Kidney (tissue), 14 donors: Measurements from ENCODE around the gene SH3PXD2A. TPM values are rescaled to one million over a fixed set of nuclear protein-coding genes. Genes with fewer than 3 reads are reported as not detected.

Experiments used
- DNase-seq, 5 donors: peaks; one replicate each; pipeline ENCODE4 v3.0.0-alpha.2; 2013 to 2020
- FAIRE-seq: peaks from 2 replicates; lab custom pipeline; 2012; peaks lifted over from hg19 to GRCh38; lab: Jason Lieb, UNC
- H3K27ac ChIP-seq, 2 donors: one replicate each; pipeline ENCODE4 v1.7.0; 2013; ENCODE audit warnings: low read depth in 2 of 2, low read length in 2 of 2, inconsistent platforms in 1 of 2
- H3K27me3 ChIP-seq: one replicate; pipeline ENCODE4 v1.7.1; 2013; ENCODE audit warnings: low read length, inconsistent platforms; ENCODE audit not compliant: control insufficient read depth, insufficient read depth
- H3K36me3 ChIP-seq, 3 donors: one replicate each; pipeline versions ENCODE4 v1.7.0 to v1.7.1; 2013; ENCODE audit warnings: low read length in 3 of 3, control low read depth in 1 of 3, inconsistent platforms in 1 of 3; ENCODE audit not compliant: insufficient read depth in 3 of 3, control insufficient read depth in 2 of 3
- H3K4me1 ChIP-seq, 3 donors: one replicate each; pipeline versions ENCODE4 v1.7.0 to v1.7.1; 2013; ENCODE audit warnings: low read length in 3 of 3, inconsistent platforms in 1 of 3, low read depth in 1 of 3; ENCODE audit not compliant: control insufficient read depth in 2 of 3, insufficient read depth in 2 of 3
- H3K4me3 ChIP-seq, 3 donors: one replicate each; pipeline versions ENCODE4 v1.7.0 to v1.8.1; 2013; ENCODE audit warnings: low read length in 3 of 3, control low read depth in 1 of 3, inconsistent platforms in 1 of 3
- H3K9ac ChIP-seq, 3 donors: one replicate each; pipeline versions ENCODE4 v1.7.0 to v1.7.1; 2013; ENCODE audit warnings: low read length in 3 of 3, control low read depth in 1 of 3, inconsistent platforms in 1 of 3
- H3K9me3 ChIP-seq, 3 donors: one replicate each; pipeline versions ENCODE4 v1.7.0 to v1.7.1; 2013; ENCODE audit warnings: low read length in 3 of 3, control low read depth in 1 of 3, inconsistent platforms in 1 of 3; ENCODE audit not compliant: control insufficient read depth in 2 of 3, insufficient read depth in 1 of 3
- intact Hi-C: fragments of 100-400 bp; cut with DNase I; formaldehyde crosslinking; loops from one replicate; pipeline ENCODE4 v1.11.1; 2022
- polyA plus RNA-seq: library from polyadenylated mRNA; stranded (reverse); fragments of 350-450 nt; fragmentation: Illumina TruSeq; extraction: RNeasy Lipid Tissue Mini Kit (QIAGEN cat#74804); gene quantifications from one replicate; pipeline ENCODE4 v1.2.3, GENCODE V29; 2014; ENCODE audit warnings: low read depth, low replicate concordance; ENCODE audit not compliant: insufficient read depth
- total RNA-seq: library from RNA; stranded (reverse); fragmentation: NEBNext Ultra II Directional; extraction: Animal tissue kit (Norgen Biotek cat#: 25700); gene quantifications from one replicate; pipeline ENCODE4 v1.2.1, GENCODE V29; 2021
- TF ChIP-seq, protein P1 (sequence below): IDR thresholded peaks from 3 replicates; pipeline ENCODE4 v1.5.1; 2012; ENCODE audit warnings: mild to moderate bottlenecking, moderate library complexity, borderline replicate concordance; ENCODE audit not compliant: insufficient read depth; ENCODE audit errors: extremely low read depth
- donor health status: control.
- donor health status: control.
- donor health status: control.
- donor health status: control.
- donor health status: control.
- donor health status: DM: yes; HTN: yes; CAD: no.
- donor health status: Normal renal cell carcinoma (clear cell type).

The SH3PXD2A gene
- total and polyA plus RNA-seq, 2 donors from 2014 or later: 2.4 to 20.1 TPM

DNA sequence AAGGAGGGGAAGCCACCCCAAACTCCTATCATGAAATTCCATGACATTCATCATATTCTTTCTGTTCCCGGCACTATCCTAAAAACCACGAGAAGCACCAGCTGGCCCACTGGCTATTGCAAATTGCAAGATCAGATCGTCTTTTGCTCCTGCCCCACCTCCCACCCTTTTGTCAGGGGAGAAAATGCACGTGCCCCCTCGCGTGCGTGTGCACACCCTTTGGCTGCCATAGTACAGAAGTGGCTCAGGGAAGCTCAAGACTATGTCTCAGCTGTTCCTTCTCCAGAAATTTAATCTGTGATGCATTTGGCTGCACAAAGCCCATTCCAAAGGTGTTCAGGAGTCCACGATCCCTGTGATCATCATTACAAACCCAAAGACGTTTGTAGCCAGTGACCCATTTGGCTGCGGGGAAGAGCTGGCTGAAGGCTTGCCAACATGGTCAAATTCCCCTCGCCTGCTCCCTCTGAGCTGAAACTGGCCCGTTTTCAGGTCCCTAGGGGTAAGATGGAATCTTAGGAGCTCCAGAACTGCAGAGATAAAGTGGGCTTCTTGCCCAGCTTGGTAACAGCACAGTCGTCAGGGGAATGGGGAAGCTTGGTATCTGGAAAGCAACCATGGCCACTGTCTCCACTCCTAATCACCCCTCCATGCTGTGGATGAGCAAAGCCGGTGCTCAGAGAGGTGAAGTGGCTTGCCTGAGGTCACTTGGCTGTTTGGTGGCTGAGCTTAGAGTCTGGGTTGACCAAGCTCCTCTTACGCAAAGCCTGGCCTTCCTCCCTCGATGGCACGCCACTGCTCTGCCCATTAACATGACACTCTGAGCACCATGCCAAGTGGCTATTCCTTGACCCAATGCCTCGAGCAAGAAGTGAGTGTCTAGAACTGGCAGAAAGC is 206.5 kb downstream of the SH3PXD2A start:
- FAIRE-seq (no peak), DNase-seq (no peak)
- Histone ChIP-seq H3K36me3 (peaks cover 0 to 3% (median 0%) of the 10 kb centered on the region in 3 donors), H3K4me3 (no peak overlapping the region), H3K27me3 (no peaks in the 10 kb centered on the region), H3K9ac (no peak overlapping the region), H3K27ac (peak overlapping the region; percentile 8 to 60), H3K4me1 (peaks cover 0 to 41% (median 27%) of the 10 kb centered on the region in 3 donors), H3K9me3 (no peaks in the 10 kb centered on the region)
- intact Hi-C loops: no loop called here
- TF ChIP-seq, protein P1, sequence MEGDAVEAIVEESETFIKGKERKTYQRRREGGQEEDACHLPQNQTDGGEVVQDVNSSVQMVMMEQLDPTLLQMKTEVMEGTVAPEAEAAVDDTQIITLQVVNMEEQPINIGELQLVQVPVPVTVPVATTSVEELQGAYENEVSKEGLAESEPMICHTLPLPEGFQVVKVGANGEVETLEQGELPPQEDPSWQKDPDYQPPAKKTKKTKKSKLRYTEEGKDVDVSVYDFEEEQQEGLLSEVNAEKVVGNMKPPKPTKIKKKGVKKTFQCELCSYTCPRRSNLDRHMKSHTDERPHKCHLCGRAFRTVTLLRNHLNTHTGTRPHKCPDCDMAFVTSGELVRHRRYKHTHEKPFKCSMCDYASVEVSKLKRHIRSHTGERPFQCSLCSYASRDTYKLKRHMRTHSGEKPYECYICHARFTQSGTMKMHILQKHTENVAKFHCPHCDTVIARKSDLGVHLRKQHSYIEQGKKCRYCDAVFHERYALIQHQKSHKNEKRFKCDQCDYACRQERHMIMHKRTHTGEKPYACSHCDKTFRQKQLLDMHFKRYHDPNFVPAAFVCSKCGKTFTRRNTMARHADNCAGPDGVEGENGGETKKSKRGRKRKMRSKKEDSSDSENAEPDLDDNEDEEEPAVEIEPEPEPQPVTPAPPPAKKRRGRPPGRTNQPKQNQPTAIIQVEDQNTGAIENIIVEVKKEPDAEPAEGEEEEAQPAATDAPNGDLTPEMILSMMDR: no peak

DNA sequence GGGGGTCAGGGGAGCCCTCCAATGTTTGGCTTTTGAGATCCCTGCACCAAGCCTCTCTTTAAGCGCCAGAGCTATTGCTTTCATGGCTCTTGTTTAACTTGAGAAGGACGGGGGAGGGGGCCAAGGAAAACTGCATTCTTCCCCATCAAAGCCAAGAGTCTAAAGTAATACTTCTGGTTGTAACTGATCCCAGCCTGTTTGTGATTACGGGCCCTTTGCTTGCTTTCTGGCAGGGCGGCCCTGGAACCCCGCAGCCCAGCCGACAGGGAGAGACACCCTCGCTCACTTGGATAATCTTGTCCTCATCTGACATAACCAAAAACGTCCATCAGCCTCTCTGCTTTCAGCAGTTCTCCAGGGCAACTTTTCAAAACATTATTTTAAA is 207.1 kb downstream of the SH3PXD2A start:
- FAIRE-seq (no peak), DNase-seq (peak in 3 of 5 donors; percentile 37 to 83 (median 49))
- Histone ChIP-seq H3K4me1 (peaks cover 0 to 37% (median 27%) of the 10 kb centered on the region in 3 donors), H3K4me3 (no peak overlapping the region), H3K9me3 (no peaks in the 10 kb centered on the region), H3K27ac (no peak overlapping the region), H3K27me3 (no peaks in the 10 kb centered on the region), H3K9ac (no peak overlapping the region), H3K36me3 (peaks cover 0 to 3% (median 0%) of the 10 kb centered on the region in 3 donors)
- TF ChIP-seq, protein P1: no peak
- intact Hi-C loops: no loop called here

DNA sequence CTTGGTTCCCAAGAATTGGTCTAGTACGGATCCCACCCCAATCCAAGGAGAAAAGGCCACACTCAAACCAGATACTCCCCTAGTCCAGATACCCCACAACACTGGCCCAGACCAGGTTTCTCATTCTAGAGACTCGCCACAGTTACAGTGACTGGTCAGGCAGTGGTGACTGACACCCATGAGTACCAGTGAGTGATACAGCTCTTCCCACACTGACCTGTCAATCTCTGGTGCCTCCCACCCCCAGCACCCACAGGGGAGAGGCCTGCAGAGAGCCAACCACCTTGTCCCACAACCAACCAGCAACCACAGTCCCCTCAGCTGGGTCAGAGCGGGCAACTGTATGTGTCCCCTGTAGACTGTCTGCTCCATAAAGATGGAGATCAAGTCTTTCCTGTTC is 209.1 kb downstream of the SH3PXD2A start:
- Histone ChIP-seq H3K36me3 (peaks cover 0 to 3% (median 0%) of the 10 kb centered on the region in 3 donors), H3K9ac (no peak overlapping the region), H3K27ac (no peak overlapping the region), H3K4me1 (peaks cover 0 to 25% (median 13%) of the 10 kb centered on the region in 3 donors), H3K9me3 (no peaks in the 10 kb centered on the region), H3K4me3 (no peak overlapping the region), H3K27me3 (no peaks in the 10 kb centered on the region)
- TF ChIP-seq, protein P1: no peak
- intact Hi-C loops: no loop called here
- FAIRE-seq (no peak), DNase-seq (no peak)
